Suppressor macrophage treated with lipopolysaccharide for 1 hour (primary cell): ENCODE data around the gene TBX2.

Source experiments
- DNase-seq, 3 donors: peaks; one replicate each; pipeline ENCODE4 v3.0.0-alpha.2; 2020 to 2022

The TBX2 gene

GRCh38 chr17:61369751-61370150 lies 29.9 kb upstream of the TBX2 start:
- DNase-seq = no peak

- no peak for DNase-seq
Measured at GRCh38 chr17:61371179-61371578, 28.5 kb upstream of the TBX2 start.

- no peak for DNase-seq
Measured at GRCh38 chr17:61371606-61372005, 28.0 kb upstream of the TBX2 start.

- DNase-seq = no peak
Measured at GRCh38 chr17:61372436-61372835, 27.2 kb upstream of the TBX2 start.

- DNase-seq = no peak
Measured at GRCh38 chr17:61376931-61377838, 22.5 kb upstream of the TBX2 start.

- DNase-seq = no peak
Measured at GRCh38 chr17:61378658-61379456, 20.8 kb upstream of the TBX2 start.

- DNase-seq = no peak
Measured at GRCh38 chr17:61379457-61380216, 20.0 kb upstream of the TBX2 start.

GRCh38 chr17:61380217-61380835 lies 19.3 kb upstream of the TBX2 start:
- no peak for DNase-seq

- DNase-seq = no peak
Measured at GRCh38 chr17:61380836-61381525, 18.7 kb upstream of the TBX2 start.

- no peak for DNase-seq
Measured at GRCh38 chr17:61381537-61381936, 18.1 kb upstream of the TBX2 start.

GRCh38 chr17:61382796-61383688 lies 16.6 kb upstream of the TBX2 start:
- no peak for DNase-seq

GRCh38 chr17:61383689-61384201 lies 15.9 kb upstream of the TBX2 start:
- no peak for DNase-seq

- DNase-seq = no peak
Measured at GRCh38 chr17:61384354-61384691, 15.3 kb upstream of the TBX2 start.

GRCh38 chr17:61384692-61385576 lies 14.7 kb upstream of the TBX2 start:
- no peak for DNase-seq

- no peak for DNase-seq
Measured at GRCh38 chr17:61385577-61386236, 13.9 kb upstream of the TBX2 start.

GRCh38 chr17:61386251-61386650 lies 13.4 kb upstream of the TBX2 start:
- no peak for DNase-seq

- DNase-seq = no peak
Measured at GRCh38 chr17:61387011-61387410, 12.6 kb upstream of the TBX2 start.

GRCh38 chr17:61387511-61388305 lies 11.9 kb upstream of the TBX2 start:
- DNase-seq = no peak
